ENCODE measurements around the gene APOBEC3G.

The APOBEC3G gene

DNA sequence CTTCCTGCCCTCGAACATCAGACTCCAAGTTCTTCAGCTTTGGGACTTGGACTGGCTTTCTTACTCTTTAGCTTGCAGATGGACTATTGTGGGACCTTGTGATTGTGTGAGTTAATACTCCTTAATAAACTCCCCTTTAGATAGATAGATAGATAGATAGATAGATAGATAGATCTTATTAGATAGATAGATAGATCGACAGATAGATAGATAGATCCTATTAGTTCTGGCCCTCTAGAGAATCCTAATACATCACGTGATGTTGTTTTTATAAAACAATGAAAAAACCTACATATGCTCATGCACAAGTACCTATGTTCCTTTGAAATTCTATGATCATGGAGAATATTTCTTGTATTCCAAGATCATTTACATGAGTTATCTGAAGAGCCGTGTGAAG is 43.9 kb downstream of the APOBEC3G start:
- FAIRE-seq (no peak), DNase-seq (ENCODE audit: low spot score) (no peak)

DNA sequence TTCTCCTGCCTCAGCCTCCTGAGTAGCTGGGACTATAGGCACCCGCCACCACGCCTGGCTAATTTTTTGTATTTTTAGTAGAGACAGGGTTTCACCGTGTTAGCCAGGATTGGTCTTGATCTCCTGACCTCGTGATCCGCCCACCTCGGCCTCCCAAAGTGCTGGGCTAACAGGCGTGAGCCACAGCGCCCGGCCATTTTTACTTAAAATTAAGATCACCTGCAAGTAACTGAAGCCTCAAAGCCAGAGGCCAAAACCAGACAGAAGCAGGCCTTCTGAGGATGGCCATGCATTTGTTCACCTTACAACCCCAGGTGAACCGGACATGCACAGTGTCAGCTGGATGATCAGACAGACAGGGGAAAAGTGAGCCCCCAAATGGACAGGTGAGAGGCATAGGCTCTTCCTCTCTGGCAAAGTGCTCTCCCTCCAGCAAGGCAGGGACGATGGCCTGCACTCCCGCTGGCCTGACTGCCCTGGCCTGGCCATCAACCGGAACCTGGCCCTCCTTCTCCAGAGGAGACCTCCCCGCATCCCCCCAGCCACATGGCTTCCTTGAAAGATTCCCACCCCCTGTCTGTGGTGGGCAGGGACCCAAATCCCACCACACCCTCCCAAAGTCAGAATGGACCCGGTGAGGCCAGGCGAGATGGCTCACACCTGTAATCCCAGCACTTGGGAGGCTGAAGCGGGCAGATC is 45.8 kb downstream of the APOBEC3G start:
- DNase-seq (ENCODE audit: low spot score) (no peak), FAIRE-seq (no peak)

- no peak for DNase-seq (ENCODE audit: low spot score)
- no peak for FAIRE-seq
These were observed 46.9 kb downstream of the APOBEC3G start for GRCh38 chr22:39123751-39124581.

DNA sequence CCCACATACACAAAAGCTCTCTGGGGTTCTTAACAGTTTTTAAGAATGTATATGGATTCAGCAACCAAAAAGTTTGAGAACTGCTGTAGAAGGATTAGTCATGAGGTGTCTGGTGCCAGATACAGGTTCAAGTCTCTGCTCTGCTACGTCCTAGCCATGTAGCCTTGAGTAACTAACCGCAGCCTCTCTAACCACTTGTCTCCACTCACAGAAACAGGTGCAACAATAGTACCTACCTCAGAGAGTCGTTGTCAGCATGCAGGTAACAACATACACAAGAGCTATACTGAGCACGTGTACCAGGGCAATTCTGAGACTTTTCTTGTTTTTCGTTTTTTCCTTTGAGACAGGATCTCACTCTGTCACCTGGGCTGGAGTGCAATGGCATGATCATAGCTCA is 48.5 kb downstream of the APOBEC3G start:
- FAIRE-seq (no peak), DNase-seq (ENCODE audit: low spot score) (no peak)

DNA sequence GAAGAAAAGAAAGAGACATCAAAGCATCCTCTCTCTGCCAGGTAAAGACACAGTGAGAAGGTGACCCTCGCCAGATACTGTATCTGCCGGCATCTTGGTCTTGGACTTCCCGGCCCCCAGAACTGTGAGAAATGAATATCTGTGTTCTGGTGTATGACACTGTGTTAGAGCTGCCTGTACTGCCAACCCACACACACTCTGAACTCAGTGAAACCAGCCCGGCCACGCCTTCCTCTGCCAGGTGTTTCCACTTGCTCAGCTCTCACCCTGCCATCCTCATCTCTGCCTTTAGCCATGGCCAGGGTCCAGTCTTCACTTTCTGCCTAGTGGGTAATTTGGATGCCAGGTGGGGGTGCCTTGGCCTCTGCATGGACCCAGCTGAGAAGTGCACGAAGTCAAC is 51.4 kb downstream of the APOBEC3G start:
- DNase-seq (ENCODE audit: low spot score), result no peak

DNA sequence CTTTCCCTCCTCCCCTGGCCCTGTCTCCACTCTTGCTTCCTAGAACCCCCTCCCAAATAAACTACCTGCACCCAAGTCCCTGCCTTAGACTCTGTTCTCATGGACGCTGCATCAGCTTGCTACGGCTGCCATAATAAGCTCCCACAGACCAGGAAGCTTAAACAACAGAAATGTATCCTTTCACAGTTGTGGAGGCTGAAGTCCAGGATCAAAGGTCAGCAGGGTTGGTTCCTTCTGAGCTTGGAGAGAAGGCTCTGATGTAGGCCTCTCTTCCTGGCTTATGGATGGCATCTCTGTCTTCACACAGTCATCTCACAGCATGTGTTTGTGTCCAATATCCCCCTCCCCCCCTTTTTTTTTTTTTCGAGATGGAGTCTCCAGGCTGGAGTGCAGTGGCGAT is 52.0 kb downstream of the APOBEC3G start:
- FAIRE-seq, result no peak
- no peak for DNase-seq (ENCODE audit: low spot score)

More for the DNA sequence above, 51.4 kb downstream of the APOBEC3G start:
- no peak for FAIRE-seq

GRCh38 chr22:39129746-39130145 is 52.7 kb downstream of the APOBEC3G start:
- DNase-seq (ENCODE audit: low spot score) (no peak), FAIRE-seq (no peak)

DNA sequence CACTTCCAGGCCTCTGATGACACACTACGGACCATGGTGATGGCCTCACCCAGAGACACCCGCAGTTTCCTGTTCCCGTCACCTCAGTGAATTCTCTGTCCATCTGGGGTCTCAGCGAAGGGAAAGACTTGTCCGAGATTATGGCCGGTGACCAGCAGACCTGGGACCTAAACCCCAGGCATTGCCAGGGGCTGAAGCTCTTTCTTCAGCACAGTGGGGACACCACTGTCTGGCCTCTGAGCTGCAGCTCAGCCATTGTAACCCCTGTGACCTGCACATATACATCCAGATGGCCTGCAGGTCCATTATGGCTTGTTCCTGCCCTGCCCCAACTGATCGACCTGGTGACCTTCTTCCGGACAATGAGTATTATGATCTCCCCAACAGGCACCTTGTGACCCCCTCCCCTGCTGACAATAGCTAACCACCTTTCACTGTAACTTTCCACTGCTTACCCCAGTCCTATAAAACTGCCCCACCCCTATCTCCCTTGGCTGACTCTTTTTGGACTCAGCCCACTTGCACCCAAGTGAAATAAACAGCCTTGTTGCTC is 53.2 kb downstream of the APOBEC3G start:
- no peak for DNase-seq (ENCODE audit: low spot score)
- FAIRE-seq, result no peak

DNA sequence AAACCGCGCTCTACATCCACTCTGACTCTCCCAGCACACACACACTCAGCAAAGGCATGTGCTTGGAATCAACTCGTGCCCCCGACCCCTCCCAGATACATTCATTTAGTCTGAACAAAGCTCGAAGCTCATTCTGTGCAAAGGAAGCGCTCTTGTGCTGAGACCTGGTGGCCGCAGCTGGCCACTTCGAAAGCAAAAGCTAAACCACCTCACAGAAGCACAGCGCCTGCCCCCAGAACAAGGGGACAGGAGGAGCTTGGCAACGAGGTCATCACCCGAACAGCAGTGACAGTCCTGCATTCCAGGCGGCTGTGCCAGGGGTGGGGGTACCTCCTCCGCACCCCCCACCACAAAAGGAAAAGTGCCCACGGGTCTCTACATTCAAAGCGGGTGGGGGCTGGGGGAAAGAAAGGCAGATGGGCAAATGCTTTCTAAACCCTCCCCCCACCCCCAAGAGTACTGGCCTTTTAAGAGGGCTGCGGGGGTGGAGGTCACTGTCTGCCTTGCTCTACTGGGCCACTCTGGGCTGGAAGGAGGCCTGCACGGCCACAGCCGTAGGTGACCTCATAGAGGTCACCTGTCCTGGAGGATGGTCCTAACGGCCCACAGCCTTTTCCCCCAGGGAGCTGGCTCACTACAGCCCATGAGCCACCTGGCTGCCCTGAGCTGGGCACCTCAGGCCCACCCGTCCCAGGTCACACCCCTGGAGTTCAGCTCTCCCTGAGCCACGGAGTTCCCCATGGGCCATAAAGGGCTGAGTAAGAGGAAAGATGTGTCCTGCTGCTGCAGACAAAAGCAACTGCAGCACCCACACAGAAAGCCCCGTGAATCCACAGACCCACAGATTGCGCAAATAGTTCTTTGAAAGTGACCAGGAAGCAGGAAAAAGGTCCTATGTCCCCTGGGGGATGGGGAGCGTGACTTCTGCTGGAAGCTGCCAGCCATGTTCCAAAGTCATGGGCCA is 54.1 kb downstream of the APOBEC3G start:
- FAIRE-seq (no peak), DNase-seq (ENCODE audit: low spot score) (no peak)

DNA sequence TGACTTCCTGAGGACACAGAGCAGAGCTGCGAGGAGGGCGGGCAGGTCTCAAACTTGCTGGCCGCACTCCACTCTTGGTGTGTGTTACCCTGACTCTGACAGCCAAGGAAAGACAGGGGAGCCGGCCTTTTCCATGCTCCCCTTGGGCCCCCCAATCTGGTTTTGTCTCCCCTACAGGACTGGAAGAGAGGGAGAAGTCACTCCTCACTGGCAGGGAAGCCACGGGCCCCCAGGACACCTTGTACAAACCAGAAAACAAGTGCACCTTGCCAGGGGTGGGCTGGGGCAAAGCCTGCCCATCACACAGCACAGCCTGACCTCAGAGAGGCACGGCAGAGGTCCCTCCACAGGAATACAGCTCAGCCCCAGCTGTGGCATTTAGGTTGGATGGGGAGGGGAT is 55.2 kb downstream of the APOBEC3G start:
- no peak for FAIRE-seq
- no peak for DNase-seq (ENCODE audit: low spot score)

DNA sequence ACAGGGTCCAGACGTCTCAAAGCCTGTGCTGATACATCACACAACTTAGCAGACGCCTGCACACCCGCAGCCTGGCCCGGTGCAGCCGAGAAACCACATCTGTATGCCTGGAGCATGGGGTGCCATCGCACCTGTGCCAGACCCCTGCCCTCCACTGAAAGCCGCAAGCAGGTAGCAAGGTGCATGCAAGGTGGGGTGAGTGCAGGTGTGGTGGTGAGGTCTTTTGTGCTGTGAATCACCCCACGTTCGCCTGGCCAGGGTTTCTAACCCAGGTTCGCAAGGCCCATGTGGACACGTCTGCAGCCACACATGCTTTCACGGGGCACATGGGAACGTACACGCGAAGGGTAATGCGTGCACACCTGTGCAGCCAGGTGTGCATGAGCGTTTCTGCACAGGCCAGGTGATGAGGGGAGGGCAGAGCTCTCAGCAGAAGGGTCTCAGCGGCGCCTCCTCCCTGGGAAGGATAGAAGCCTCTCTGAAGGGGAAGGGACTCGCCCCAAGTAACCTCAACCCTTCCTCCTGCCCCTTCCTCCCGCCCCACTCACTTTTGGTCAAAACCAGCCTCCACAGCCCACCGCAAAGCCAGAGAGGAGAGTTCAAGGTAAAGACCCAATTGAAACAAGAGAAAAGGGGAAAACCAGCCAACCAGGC is 55.9 kb downstream of the APOBEC3G start:
- no peak for FAIRE-seq
- no peak for DNase-seq (ENCODE audit: low spot score)

DNA sequence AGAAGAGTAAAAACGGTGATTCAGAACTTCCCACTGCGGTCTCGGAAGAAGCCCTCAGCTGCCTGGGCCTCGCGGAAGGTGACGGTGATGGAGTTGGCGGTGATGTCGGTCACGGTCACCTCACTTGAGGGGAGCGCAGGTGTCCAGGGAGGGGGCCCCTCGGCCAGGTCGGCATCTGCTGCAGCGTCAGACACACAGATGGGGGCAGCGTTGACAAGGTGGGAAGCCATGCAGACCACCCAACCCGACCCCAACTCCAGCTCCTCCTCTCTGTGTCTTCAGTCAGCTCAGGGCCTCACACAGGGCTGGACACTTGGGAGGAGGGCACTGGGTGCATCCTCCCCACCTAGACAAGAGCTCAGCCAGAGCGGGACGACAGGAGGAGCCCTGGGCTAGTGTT is 56.8 kb downstream of the APOBEC3G start:
- no peak for DNase-seq (ENCODE audit: low spot score)
- FAIRE-seq, result no peak

DNA sequence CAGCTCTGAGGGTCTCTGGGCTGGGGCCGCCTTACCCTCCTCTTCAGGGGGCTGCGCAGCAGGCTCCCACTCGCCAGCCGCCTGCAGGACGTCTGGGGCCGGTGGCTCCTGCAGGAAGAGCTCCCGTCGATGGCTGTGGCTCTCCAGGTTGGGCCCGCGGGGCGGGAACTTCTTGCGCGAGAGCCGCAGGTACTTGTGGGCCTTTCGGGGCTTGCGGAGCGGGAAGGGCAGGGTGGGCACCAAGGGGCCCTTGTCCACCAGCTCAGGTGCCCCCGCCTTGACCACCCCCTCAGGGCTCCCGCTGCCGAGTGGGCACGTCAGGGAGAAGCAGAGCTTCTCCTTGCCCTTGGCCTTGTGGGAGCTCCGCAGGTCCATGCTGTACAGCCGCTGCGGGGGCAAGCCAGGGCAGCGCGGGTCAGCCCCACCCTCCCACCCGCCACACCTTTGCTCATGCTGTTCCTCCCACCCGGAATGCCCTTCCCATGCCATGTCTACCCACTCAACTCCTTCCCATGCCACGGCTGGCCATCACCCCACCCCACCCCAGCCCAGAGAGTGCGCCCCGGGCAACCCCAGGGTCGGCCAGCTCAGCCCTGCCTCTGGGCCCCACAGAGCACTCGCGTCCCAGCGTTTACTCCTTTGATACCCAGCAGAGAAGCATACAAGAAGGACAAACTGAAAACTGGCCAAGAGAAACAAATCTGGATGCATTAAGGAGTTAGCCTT is 57.5 kb downstream of the APOBEC3G start:
- no peak for DNase-seq (ENCODE audit: low spot score)

DNA sequence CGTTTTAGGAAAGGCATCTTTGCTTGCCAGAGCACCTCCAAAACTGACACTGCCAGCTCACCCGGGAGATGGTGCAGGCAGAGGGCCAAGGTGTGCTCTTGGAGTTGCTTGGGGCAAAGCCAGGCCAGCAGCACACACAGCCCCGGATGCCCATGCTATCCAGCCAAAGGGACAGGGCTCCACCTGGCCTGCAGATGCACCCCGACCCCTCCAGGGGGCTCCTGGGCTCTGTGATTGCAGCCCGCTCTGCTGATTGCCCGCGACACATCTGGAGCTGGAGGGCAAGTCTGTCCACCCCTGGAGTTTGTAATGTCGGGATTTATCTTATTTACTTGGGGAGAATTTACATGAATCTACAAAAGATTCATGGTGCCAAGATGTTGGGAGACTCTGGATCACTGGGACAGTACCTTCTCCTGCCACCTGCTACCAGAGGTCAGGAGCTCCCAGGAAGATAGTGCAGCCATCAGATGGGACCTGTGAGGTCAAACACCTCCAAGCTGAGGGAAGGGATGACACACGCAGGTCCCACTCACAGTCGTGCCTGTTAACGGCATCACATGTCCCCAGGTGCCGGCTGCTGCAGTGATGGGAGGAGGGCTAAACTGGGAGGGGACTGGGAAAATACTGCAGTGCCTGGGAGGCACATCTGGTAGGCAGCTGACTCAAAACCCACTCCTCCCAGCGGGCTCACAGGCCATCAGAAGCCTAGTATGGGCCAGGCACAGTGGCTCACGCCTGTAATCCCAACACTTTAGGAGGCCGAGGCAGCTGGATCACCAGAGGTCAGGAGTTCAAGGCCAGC is 58.2 kb downstream of the APOBEC3G start:
- no peak for FAIRE-seq
- peak; percentile 18 for DNase-seq (ENCODE audit: low spot score)

More for the DNA sequence above, 57.5 kb downstream of the APOBEC3G start:
- FAIRE-seq, result no peak

- no peak for DNase-seq (ENCODE audit: low spot score)
- no peak for FAIRE-seq
These were observed 59.2 kb downstream of the APOBEC3G start for GRCh38 chr22:39136317-39136716.
